Keratinocyte (primary cell): Measurements from ENCODE around the gene SPRR1B. TPM values are rescaled to one million over a fixed set of nuclear protein-coding genes. Genes with fewer than 3 reads are reported as not detected.

Experiments used
- DNase-seq: peaks from one replicate; pipeline ENCODE4 v3.0.0-alpha.2; 2011; ENCODE audit warnings: low read depth, missing footprints, low spot score
- FAIRE-seq: peaks from 2 replicates; lab custom pipeline; 2011; peaks lifted over from hg19 to GRCh38; lab: Jason Lieb, UNC
- H2AFZ ChIP-seq: 2 replicates; pipeline ENCODE4 v1.6.0; 2012; ENCODE audit warnings: low read length, control low read depth, inconsistent platforms; ENCODE audit not compliant: control insufficient read depth
- H3K27ac ChIP-seq: 2 replicates; pipeline ENCODE4 v1.5.1; 2011; ENCODE audit warnings: low read length; ENCODE audit not compliant: control insufficient read depth, insufficient read depth
- H3K27me3 ChIP-seq: 3 replicates; pipeline ENCODE4 v1.6.0; 2011; ENCODE audit warnings: low read length; ENCODE audit not compliant: control insufficient read depth, insufficient read depth; ENCODE audit errors: extremely low read depth
- H3K36me3 ChIP-seq, 2 experiments: 2 replicates in 1 of 2; 3 replicates in 1 of 2; pipeline ENCODE4 v1.5.1; 2011; ENCODE audit warnings: low read length in 2 of 2, mild to moderate bottlenecking in 1 of 2; ENCODE audit not compliant: control insufficient read depth in 2 of 2, insufficient read depth in 2 of 2; ENCODE audit errors: extremely low read depth in 1 of 2
- H3K4me1 ChIP-seq: 3 replicates; pipeline ENCODE4 v1.5.1; 2011; ENCODE audit warnings: low read length; ENCODE audit not compliant: control insufficient read depth, insufficient read depth; ENCODE audit errors: extremely low read depth
- H3K4me2 ChIP-seq: 3 replicates; pipeline ENCODE4 v1.6.0; 2011; ENCODE audit warnings: low read depth, low read length; ENCODE audit not compliant: control insufficient read depth, insufficient read depth; ENCODE audit errors: extremely low read depth
- H3K4me3 ChIP-seq, 3 experiments: fragments of 200-600 bp in 1 of 3; sonication (generic) in 1 of 3; 2 replicates in 2 of 3; 3 replicates in 1 of 3; pipeline ENCODE4 v1.5.1; 2011 to 2016; ENCODE audit warnings: low read length in 3 of 3, mild to moderate bottlenecking in 3 of 3, control low read depth in 2 of 3, inconsistent platforms in 1 of 3, low read depth in 1 of 3, mixed read lengths in 1 of 3, mixed run types in 1 of 3, moderate library complexity in 1 of 3; ENCODE audit not compliant: control insufficient read depth in 2 of 3, insufficient read depth in 2 of 3; ENCODE audit errors: extremely low read depth in 1 of 3
- H3K79me2 ChIP-seq: 2 replicates; pipeline ENCODE4 v1.6.0; 2012; ENCODE audit warnings: low read length; ENCODE audit not compliant: control insufficient read depth, insufficient read depth
- H3K9ac ChIP-seq: 3 replicates; pipeline ENCODE4 v1.6.0; 2011; ENCODE audit warnings: low read length; ENCODE audit not compliant: control insufficient read depth, insufficient read depth; ENCODE audit errors: extremely low read depth
- H3K9me1 ChIP-seq: 3 replicates; pipeline ENCODE4 v1.6.0; 2011; ENCODE audit warnings: low read length; ENCODE audit not compliant: control insufficient read depth, insufficient read depth; ENCODE audit errors: extremely low read depth
- H3K9me3 ChIP-seq: 2 replicates; pipeline ENCODE4 v1.5.1; 2012; ENCODE audit warnings: low read depth, low read length; ENCODE audit not compliant: control insufficient read depth
- H4K20me1 ChIP-seq: 3 replicates; pipeline ENCODE4 v1.6.0; 2011; ENCODE audit warnings: low read length; ENCODE audit not compliant: control insufficient read depth, insufficient read depth; ENCODE audit errors: extremely low read depth
- EZH2 ChIP-seq: IDR thresholded peaks from one replicate; pipeline ENCODE4 v1.6.1; 2012; ENCODE audit warnings: inconsistent platforms, mild to moderate bottlenecking, low read length, moderate library complexity
- dilution Hi-C: fragments of 300-500 bp; cut with MboI; formaldehyde crosslinking; loops from one replicate; pipeline ENCODE4 v1.7.0; 2020; ENCODE audit warnings: low sequenced_read_pairs; ENCODE audit not compliant: extremely low pct_ligation_motif_present
- polyA plus RNA-seq, 5 experiments: library from polyadenylated mRNA; depleted of rRNA in 3 of 5; stranded (reverse) in 3 of 5; stranded (forward) in 1 of 5; unstranded in 1 of 5; fragments of >200 nt; gene quantifications; 1 replicate in 1 of 5; 2 replicates in 3 of 5; 3 replicates in 1 of 5; pipeline versions ENCODE4 v1.2.1 to v1.2.3, GENCODE V29; 2011 to 2012; ENCODE audit warnings: missing spikeins in 2 of 5, low read depth in 1 of 5, low replicate concordance in 1 of 5
- TF ChIP-seq, protein P1 (sequence below), 3 experiments: IDR thresholded peaks in 1 of 3; conservative IDR thresholded peaks in 1 of 3; optimal IDR thresholded peaks in 1 of 3; 2 replicates in 2 of 3; 3 replicates in 1 of 3; pipeline versions ENCODE3 to v1.5.1; 2011; ENCODE audit warnings: low read length in 3 of 3, mild to moderate bottlenecking in 3 of 3, moderate library complexity in 2 of 3, control low read depth in 1 of 3, inconsistent platforms in 1 of 3; ENCODE audit not compliant: insufficient read depth in 2 of 3; ENCODE audit errors: extremely low read depth in 1 of 3

Gene SPRR1B
- polyA plus RNA-seq, 1 donor (not counting 4 experiments of a cell fraction or from before 2014, with no cell fraction given) = 253 TPM

DNA sequence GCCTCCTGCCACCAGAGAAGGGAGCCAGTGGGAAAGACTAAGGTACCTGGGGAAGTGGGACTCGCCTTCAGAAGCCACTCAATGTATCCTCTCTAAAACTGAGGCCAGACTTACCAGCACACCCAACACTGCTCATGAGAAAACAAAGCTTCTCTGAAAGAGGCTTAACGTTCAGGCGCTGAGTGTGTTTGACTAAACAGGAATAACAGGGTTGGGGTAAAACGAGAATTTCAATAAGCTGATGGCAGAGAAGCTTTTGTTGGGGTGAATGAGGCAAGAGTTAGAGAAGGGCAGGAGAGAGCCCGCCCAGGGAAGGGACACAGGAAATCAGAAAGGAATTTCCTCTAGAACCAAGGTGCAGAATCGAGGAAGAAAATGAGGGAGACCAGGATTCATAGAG is 31.2 kb upstream of the SPRR1B start:
- Histone ChIP-seq H3K27ac (no peak overlapping the region), H2AFZ (no peak overlapping the region)
- dilution Hi-C loops = no loop called here

GRCh38 chr1:153000294-153000693 is 30.7 kb upstream of the SPRR1B start:
- Histone ChIP-seq H3K9ac (no peak overlapping the region), H3K27ac (no peak overlapping the region), H2AFZ (peak overlapping the region; percentile 33), H3K27me3 (no peaks in the 10 kb centered on the region), H3K9me1 (no peaks in the 10 kb centered on the region), H3K36me3 (no peaks in the 10 kb centered on the region), H3K4me1 (peaks cover 14% of the 10 kb centered on the region), H3K4me2 (no peak overlapping the region), H3K9me3 (no peaks in the 10 kb centered on the region), H3K79me2 (no peaks in the 10 kb centered on the region), H4K20me1 (no peaks in the 10 kb centered on the region), H3K4me3 (no peak overlapping the region)
- DNase-seq (no peak), FAIRE-seq (peak; percentile 85)
- dilution Hi-C loops = no loop called here
- TF ChIP-seq, protein P1, sequence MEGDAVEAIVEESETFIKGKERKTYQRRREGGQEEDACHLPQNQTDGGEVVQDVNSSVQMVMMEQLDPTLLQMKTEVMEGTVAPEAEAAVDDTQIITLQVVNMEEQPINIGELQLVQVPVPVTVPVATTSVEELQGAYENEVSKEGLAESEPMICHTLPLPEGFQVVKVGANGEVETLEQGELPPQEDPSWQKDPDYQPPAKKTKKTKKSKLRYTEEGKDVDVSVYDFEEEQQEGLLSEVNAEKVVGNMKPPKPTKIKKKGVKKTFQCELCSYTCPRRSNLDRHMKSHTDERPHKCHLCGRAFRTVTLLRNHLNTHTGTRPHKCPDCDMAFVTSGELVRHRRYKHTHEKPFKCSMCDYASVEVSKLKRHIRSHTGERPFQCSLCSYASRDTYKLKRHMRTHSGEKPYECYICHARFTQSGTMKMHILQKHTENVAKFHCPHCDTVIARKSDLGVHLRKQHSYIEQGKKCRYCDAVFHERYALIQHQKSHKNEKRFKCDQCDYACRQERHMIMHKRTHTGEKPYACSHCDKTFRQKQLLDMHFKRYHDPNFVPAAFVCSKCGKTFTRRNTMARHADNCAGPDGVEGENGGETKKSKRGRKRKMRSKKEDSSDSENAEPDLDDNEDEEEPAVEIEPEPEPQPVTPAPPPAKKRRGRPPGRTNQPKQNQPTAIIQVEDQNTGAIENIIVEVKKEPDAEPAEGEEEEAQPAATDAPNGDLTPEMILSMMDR (optimal IDR thresholded peaks at IDR 0.05 in 1 of 3, IDR thresholded peaks at IDR 0.05 in 1 of 3, conservative IDR thresholded peaks at IDR 0.05 in 1 of 3; ENCODE audit: extremely low read depth in 1 of 3, insufficient read depth in 2 of 3, low read length in 3 of 3) = no peak
- TF ChIP-seq EZH2 = no peak

More for the DNA sequence above, 31.2 kb upstream of the SPRR1B start:
- no peak for FAIRE-seq
- no peak for DNase-seq
- Histone ChIP-seq H3K4me2 (no peak overlapping the region), H3K4me1 (peaks cover 14% of the 10 kb centered on the region), H3K4me3 (no peak overlapping the region), H3K9me1 (no peaks in the 10 kb centered on the region), H3K36me3 (no peaks in the 10 kb centered on the region), H3K27me3 (no peaks in the 10 kb centered on the region), H4K20me1 (no peaks in the 10 kb centered on the region), H3K9ac (no peak overlapping the region), H3K79me2 (no peaks in the 10 kb centered on the region), H3K9me3 (no peaks in the 10 kb centered on the region)
- TF ChIP-seq EZH2 = no peak
- TF ChIP-seq, protein P1 (optimal IDR thresholded peaks at IDR 0.05 in 1 of 3, IDR thresholded peaks at IDR 0.05 in 1 of 3, conservative IDR thresholded peaks at IDR 0.05 in 1 of 3; ENCODE audit: extremely low read depth in 1 of 3, insufficient read depth in 2 of 3, low read length in 3 of 3) = no peak
